T-helper 17 cell (primary cell): ENCODE measurements around the gene SLC12A8. TPM values are rescaled to one million over a fixed set of nuclear protein-coding genes. Genes with fewer than 3 reads are reported as not detected.

ENCODE experiments used
- ATAC-seq: fragments of 150-1000 bp; cut with Tn5 transposase; 2 replicates; pipeline ENCODE4 v1.10.0; 2021; ENCODE audit warnings: mild to moderate bottlenecking, moderate library complexity
- DNase-seq, 3 donors: peaks; one replicate each; pipeline versions ENCODE4 v3.0.0 to v3.0.0-alpha.2; 2020 to 2021
- H3K9me3 ChIP-seq: one replicate; pipeline ENCODE4 v1.7.0; 2013; ENCODE audit warnings: low read length, mild to moderate bottlenecking; ENCODE audit not compliant: control insufficient read depth, poor library complexity, severe bottlenecking
- H3K27ac Mint-ChIP-seq: one replicate; pipeline ENCODE4 v1.8.0; 2022; ENCODE audit warnings: mild to moderate bottlenecking, moderate library complexity, mixed read lengths
- H3K27me3 Mint-ChIP-seq: one replicate; pipeline ENCODE4 v1.8.0; 2022; ENCODE audit warnings: mixed read lengths
- H3K36me3 Mint-ChIP-seq: one replicate; pipeline ENCODE4 v1.8.0; 2022; ENCODE audit warnings: low read depth, mixed read lengths
- H3K4me1 Mint-ChIP-seq: one replicate; pipeline ENCODE4 v1.8.0; 2022; ENCODE audit warnings: mild to moderate bottlenecking, mixed read lengths
- H3K4me3 Mint-ChIP-seq: one replicate; pipeline ENCODE4 v1.8.0; 2022; ENCODE audit warnings: mild to moderate bottlenecking, moderate library complexity, mixed read lengths
- total RNA-seq, 4 donors: library from RNA in 2 of 4; stranded (reverse) in 2 of 4; gene quantifications; one replicate each; pipeline ENCODE4 v1.2.3 and lab custom pipeline; 2022 to 2026

SLC12A8 gene
- total RNA-seq, 2 donors from 2014 or later: 0.40 TPM; not detected in 1

DNA sequence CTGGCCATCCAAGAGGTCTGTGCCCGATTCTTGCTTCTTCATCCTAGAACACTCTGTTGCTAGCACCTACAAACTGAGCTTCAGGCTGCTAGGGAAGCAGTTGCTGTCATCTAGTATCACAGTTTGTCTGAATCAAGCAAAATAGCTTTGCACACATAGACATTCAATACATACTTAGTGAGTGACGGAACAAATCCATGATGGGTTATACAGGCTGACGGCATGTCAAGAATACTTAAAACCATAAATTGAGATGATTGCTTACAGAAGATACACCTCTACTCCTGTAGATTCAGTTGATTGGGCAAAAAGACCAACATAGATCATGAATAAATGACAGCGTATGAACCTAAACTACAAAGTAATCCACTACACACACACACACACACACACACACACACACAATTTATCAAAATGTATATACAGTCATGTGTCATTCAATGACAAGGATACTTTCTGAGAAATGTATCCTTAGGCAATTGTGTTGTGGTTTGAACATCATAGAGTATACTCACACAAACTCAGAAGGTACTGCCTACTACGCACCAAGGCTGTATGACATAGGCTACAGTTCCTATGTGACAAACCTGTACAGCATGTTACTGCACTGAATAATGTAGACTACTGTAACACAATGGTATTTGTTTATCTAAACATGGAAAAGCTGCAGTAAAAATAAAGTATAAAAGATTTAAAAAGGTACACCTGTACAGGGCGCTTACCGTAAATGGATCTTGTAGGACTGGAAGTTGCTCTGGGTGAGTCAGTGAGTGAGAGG is 142.4 kb downstream of the SLC12A8 start:
- H3K27me3 Mint-ChIP-seq: peaks cover 7% of the 10 kb centered on the region
- no peak overlapping the region for H3K27ac Mint-ChIP-seq
- H3K9me3 ChIP-seq: no peaks in the 10 kb centered on the region
- no peaks in the 10 kb centered on the region for H3K36me3 Mint-ChIP-seq
- peaks cover 5% of the 10 kb centered on the region for H3K4me1 Mint-ChIP-seq
- DNase-seq (no peak), ATAC-seq (no peak)
- no peak overlapping the region for H3K4me3 Mint-ChIP-seq

DNA sequence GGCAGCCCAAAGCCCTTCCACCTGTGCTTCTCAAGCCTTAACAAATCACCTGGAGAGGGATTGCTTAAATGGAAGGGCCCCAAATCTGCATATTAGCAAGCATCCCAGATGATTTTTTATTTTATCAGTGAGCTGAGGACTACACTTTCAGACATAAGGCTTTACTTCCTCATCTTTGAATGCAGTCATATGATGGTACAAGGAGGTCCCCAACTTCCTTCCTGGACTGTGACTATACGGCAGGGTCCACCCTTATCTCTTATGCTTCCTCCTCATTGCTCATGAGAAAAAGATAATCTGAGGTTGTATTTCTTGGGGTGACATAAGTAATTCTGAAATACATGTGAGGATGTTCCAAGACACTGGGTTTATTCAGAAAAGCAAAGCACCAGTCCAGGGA is 143.1 kb downstream of the SLC12A8 start:
- Mint-ChIP-seq H3K4me1 (peaks cover 4% of the 10 kb centered on the region), H3K27ac (no peak overlapping the region), H3K36me3 (no peaks in the 10 kb centered on the region), H3K27me3 (peaks cover 7% of the 10 kb centered on the region), H3K4me3 (no peak overlapping the region)
- ATAC-seq: peak; percentile 37
- H3K9me3 ChIP-seq: no peaks in the 10 kb centered on the region
- no peak for DNase-seq

DNA sequence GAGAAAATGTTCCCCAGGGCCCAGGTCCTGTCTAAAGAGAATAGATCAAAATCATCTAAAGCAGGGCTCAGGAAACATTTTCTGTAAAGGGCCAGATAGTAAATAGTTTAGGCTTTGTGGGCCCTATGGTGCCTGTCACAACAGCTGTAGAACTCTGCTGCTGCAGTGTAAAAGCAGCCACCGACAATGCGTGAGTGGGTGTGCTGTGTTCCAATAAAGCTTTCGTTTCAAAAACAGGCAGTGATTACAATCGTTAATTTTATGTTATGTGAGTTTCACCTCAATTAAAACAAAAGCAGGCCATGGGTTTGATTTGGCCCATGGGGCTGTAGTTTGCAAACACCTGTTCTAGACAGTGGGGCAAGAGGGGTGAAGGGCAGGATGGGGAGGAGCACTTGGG is 144.3 kb downstream of the SLC12A8 start:
- ATAC-seq (no peak), DNase-seq (no peak)
- no peak overlapping the region for H3K4me3 Mint-ChIP-seq
- H3K4me1 Mint-ChIP-seq: peaks cover 4% of the 10 kb centered on the region
- no peaks in the 10 kb centered on the region for H3K9me3 ChIP-seq
- H3K27me3 Mint-ChIP-seq: peaks cover 8% of the 10 kb centered on the region
- no peaks in the 10 kb centered on the region for H3K36me3 Mint-ChIP-seq
- no peak overlapping the region for H3K27ac Mint-ChIP-seq

DNA sequence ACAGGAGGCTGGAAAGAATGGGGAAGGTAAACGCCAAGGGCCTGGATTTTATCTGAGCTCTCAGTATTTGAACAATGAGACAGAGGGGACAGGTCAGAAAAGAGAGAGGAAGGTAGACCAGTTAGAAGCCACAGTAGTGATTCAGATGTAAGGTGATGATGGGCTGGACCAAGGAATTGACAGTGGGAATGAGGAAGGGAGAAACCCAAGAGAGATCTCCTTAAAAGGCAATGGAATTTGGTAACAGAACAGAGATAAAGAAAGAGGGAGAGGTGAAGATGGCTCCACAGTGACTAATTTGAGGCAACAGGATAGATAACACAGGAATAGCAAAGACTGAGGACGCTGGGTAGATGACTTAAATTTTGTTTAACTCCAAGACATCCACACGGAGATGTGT is 145.3 kb downstream of the SLC12A8 start:
- Mint-ChIP-seq H3K4me1 (peaks cover 4% of the 10 kb centered on the region), H3K36me3 (no peaks in the 10 kb centered on the region), H3K4me3 (no peak overlapping the region), H3K27me3 (peaks cover 18% of the 10 kb centered on the region), H3K27ac (no peak overlapping the region)
- no peaks in the 10 kb centered on the region for H3K9me3 ChIP-seq
- DNase-seq (no peak), ATAC-seq (no peak)

DNA sequence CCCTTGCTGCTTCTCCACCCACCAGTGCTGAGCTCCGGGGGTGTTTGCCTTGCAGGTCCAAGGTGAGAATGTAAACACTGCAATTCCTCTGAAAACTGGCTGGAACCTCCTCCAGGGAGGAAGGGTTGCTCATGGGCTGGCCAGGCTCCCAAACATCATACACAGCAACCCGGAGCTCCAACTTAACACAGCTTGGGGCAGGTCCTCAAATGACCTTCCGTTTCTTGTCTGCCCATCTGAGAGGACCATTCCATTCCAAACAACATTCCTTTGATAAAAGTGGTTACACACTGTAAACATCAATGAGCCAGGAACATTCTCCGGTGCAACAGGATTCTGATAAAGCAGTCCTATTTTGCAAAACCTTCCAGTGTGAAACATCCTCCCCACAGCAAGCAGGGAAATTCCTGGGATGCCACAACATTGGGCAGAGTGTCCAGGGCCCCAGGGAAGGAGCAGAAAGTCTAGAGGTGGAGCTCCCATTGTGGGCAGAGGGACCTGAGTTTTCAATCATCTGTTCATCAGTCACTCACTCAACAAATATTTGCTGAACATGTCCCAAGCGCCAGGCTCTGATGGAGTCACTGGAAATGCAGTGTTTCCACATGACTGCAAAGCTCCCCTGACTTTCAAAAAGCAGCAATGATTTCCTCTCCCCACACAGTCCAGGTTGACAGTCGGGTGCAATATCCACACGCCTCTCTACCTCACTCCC is 149.5 kb downstream of the SLC12A8 start:
- H3K27ac Mint-ChIP-seq: no peak overlapping the region
- no peaks in the 10 kb centered on the region for H3K9me3 ChIP-seq
- no peak for ATAC-seq
- no peak overlapping the region for H3K4me3 Mint-ChIP-seq
- peaks cover 4% of the 10 kb centered on the region for H3K36me3 Mint-ChIP-seq
- no peak for DNase-seq
- H3K27me3 Mint-ChIP-seq: peaks cover 43% of the 10 kb centered on the region
- peaks cover 2% of the 10 kb centered on the region for H3K4me1 Mint-ChIP-seq

DNA sequence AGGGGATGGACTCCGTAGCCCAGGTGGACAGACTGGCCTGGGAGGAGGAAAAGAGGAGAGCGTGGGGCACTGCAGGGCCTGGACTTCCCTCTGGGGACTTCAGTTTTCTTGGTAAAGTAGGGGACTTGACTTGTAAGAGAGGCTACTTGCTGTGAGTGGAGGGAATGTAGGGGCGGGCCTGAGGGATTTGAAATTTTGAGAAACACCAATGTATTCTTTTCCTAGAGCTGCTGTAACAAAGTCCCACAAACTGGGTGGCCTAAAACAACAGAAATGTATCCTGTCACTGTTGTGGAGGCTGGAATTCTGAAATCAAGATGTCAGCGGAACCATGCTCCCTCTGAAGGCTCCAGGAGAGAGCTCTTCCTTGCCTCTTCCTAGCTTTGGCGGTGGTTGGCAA is 150.9 kb downstream of the SLC12A8 start:
- DNase-seq (no peak), ATAC-seq (no peak)
- peaks cover 4% of the 10 kb centered on the region for H3K36me3 Mint-ChIP-seq
- H3K27me3 Mint-ChIP-seq: peaks cover 43% of the 10 kb centered on the region
- no peaks in the 10 kb centered on the region for H3K9me3 ChIP-seq
- H3K4me1 Mint-ChIP-seq: peaks cover 2% of the 10 kb centered on the region
- H3K4me3 Mint-ChIP-seq: no peak overlapping the region
- peak overlapping the region; percentile 12 for H3K27ac Mint-ChIP-seq

DNA sequence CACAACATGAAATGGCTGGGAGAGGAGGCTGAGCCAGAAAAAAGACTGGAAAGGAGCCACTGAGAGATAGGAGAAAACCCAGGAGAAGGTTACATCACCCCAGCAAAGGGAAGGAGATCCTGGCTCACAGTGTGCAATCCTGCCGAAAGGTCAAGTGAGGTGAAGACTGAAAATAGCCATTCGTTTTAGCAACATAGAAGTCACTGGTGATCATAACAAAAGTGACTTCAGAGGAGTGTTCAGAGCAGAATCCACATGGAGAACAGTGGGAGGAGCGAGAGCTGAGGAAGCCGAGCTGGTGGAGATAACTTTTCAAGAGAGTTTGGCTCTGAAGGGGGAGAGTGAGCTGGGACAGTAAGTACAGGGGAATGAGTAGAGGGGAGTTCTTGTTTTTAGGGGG is 151.4 kb downstream of the SLC12A8 start:
- peaks cover 4% of the 10 kb centered on the region for H3K36me3 Mint-ChIP-seq
- peak overlapping the region; percentile 12 for H3K27ac Mint-ChIP-seq
- no peak for ATAC-seq
- H3K27me3 Mint-ChIP-seq: peaks cover 39% of the 10 kb centered on the region
- no peak overlapping the region for H3K4me3 Mint-ChIP-seq
- H3K4me1 Mint-ChIP-seq: peaks cover 3% of the 10 kb centered on the region
- no peak for DNase-seq
- H3K9me3 ChIP-seq: no peaks in the 10 kb centered on the region

DNA sequence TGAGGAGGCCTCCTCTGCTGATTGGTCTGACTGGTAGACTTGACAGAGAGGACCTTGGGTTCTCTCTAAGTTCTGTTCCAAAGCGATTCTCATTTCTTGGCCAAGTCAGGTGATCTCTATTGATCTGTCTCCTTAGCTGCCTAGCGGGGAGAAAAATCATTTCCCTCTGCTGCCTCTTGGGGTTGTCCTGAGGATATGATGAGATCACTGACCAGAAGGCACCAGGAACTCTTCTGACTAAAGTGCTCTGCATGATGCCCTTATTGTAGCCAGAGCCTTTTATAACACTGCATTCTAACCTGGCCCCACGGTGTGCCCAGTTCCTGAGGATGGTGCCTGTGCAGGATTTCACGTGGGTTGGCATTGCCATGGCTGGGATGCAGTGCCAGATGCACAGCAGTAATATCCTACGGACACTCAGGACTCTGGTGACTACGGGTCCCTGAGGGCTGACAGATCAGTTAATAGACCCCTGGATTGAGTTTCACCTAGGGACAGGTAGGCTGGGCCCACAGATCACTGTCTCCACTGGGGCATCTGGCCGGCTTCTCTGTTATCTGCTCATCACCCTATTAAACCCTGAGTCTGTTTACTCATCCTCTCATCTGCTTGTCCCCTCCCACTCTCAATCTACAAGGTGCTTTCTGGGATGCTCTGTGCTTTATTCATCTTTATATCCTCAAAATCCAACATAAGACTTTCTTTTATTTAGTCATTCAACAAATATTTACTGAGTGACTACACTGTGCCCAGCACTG is 152.9 kb downstream of the SLC12A8 start:
- no peaks in the 10 kb centered on the region for H3K9me3 ChIP-seq
- peaks cover 5% of the 10 kb centered on the region for H3K36me3 Mint-ChIP-seq
- no peak overlapping the region for H3K4me3 Mint-ChIP-seq
- DNase-seq (no peak), ATAC-seq (no peak)
- H3K27me3 Mint-ChIP-seq: peaks cover 36% of the 10 kb centered on the region
- H3K27ac Mint-ChIP-seq: no peak overlapping the region
- peaks cover 7% of the 10 kb centered on the region for H3K4me1 Mint-ChIP-seq

DNA sequence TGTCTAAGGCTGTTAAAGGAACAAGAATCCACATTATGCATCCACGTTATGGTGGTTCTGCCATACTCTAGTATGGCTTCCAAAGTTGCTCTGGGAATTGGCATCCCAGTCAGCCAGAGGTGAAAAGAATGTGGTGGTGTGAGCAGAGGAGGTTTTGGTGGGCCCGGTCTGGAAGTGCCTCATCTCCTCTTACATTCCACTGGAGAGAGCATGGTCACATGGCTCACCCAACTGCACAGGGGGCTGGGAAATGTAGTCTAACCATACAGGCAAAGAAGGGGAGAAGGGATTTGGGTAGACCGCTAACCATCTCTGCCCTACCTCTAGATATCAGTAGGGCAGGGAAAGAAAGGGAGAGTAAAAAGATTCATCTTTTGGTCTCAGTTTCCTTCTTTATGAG is 153.6 kb downstream of the SLC12A8 start:
- ATAC-seq: no peak
- Mint-ChIP-seq H3K36me3 (peaks cover 6% of the 10 kb centered on the region), H3K4me1 (peaks cover 14% of the 10 kb centered on the region), H3K27me3 (peaks cover 36% of the 10 kb centered on the region), H3K27ac (no peak overlapping the region), H3K4me3 (no peak overlapping the region)
- H3K9me3 ChIP-seq: no peaks in the 10 kb centered on the region
- DNase-seq: no peak

DNA sequence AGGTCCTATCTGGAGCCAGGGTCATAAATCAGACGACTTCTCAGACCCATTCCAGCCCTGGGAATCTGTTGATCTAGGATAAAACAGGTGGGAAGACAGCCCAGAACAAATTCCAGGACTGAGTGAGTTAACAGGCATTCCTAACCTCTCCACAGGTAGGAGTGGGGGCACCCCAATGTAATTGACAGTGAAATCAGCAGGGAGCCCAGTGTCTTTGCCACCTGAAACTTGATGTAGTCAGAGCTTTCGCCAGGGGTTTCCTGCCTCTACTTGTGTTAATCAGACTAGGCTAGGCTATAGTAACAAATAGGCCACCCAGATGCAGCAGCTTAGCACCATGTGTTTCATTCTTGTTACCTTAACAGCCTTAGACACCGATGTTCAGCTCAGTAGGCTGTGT is 154.0 kb downstream of the SLC12A8 start:
- Mint-ChIP-seq H3K27ac (no peak overlapping the region), H3K4me1 (peaks cover 18% of the 10 kb centered on the region), H3K36me3 (peaks cover 6% of the 10 kb centered on the region), H3K4me3 (no peak overlapping the region), H3K27me3 (peaks cover 36% of the 10 kb centered on the region)
- DNase-seq (no peak), ATAC-seq (no peak)
- no peaks in the 10 kb centered on the region for H3K9me3 ChIP-seq

DNA sequence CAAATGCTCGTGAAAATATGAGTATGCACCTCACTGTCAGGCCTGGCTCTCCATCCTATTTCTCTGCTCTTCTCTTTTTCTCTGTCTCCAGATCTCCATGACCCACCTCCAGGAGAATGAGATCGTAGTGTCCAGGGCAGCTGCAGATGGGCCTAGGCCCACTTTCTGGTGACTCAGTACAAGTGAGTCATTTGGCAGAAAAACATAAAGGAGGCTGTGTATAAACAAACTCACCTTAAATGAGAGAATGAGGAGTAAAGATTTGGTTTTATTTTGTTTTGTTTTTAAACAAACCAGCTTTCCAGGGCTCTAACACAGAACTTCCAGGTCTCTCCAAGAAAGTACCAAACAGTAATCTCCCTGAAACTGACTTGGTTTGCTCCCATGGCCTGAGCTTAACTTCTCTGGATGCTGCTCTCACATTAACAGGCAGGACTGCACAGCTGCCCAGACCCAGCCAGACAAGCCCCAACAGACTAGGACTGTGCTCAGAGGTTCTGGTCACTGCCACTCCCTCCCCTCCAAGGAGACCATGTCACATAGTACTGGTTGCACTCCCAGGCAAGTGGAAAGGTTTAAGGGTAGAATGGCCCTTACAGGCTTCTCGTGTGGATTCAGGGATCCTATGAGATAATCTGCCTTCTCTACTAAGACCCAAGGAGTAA is 155.2 kb downstream of the SLC12A8 start:
- H3K9me3 ChIP-seq: no peaks in the 10 kb centered on the region
- Mint-ChIP-seq H3K4me3 (peak overlapping the region; percentile 28), H3K27ac (peak overlapping the region; percentile 27), H3K4me1 (peaks cover 30% of the 10 kb centered on the region), H3K27me3 (peaks cover 26% of the 10 kb centered on the region), H3K36me3 (peaks cover 6% of the 10 kb centered on the region)
- DNase-seq (no peak), ATAC-seq (no peak)

DNA sequence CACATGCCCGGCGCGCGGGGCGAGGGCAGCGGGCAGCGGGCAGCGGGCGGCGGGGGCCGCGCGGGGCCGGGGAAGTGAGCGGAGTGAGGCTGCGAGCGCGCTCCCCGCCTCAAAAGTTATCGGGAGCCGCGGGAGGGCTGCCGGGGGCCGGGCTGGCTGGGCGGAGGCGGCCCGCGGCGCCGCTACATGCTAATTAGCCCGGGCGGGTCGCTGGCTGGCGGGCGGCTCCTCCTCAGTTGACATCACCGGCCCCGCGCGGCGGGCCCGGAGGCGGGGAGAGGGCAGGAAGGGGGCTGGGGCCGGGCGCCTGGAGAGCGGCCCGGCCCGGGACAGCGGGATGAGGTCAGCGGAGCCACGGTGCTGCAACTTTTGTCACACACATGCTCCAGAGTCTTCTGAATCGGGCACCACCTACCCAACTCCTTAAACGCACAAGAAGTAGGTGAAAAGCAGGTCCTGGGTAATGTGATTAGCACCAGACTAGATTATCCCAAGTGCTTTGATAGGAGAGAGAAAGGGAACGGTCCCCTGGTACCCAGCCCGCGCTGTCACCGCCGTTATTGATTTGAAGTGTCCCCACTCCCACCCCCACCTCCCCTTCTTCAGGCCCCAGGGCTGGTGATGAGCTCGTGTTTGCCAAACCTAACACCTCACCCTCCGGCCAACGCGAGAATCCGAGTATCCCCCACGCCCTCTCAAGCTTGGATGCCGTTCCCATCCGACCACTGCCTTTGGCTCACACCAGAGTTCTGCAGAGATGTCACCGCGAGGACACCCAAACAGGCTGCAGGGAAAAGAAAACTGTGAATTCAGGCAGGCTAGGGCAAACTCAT is 156.4 kb downstream of the SLC12A8 start, which contains the start of gene HEG1:
Gene HEG1 (minus strand): TSS at position 85 of the 833 bp plus-strand sequence. CDS start 107 bp downstream, outside the sequence.
- Mint-ChIP-seq H3K36me3 (peaks cover 6% of the 10 kb centered on the region), H3K4me1 (peaks cover 42% of the 10 kb centered on the region), H3K4me3 (peak within 1 kb of the TSS; percentile 98), H3K27me3 (peaks cover 14% of the 10 kb centered on the region), H3K27ac (peak within 1 kb of the TSS; percentile 99)
- peak; percentile 66 for ATAC-seq
- peak; percentile 64 to 71 (median 65) for DNase-seq
- H3K9me3 ChIP-seq: no peaks in the 10 kb centered on the region
